Measurements from ENCODE around the gene SLIT3.

The SLIT3 gene

GRCh38 chr5:168895295-168896071, 405.5 kb downstream of the SLIT3 start:
- H3K4me3 ChIP-seq (ENCODE audit: control insufficient read depth, low read depth, low read length) = no peak overlapping the region
- TF ChIP-seq, protein P1, sequence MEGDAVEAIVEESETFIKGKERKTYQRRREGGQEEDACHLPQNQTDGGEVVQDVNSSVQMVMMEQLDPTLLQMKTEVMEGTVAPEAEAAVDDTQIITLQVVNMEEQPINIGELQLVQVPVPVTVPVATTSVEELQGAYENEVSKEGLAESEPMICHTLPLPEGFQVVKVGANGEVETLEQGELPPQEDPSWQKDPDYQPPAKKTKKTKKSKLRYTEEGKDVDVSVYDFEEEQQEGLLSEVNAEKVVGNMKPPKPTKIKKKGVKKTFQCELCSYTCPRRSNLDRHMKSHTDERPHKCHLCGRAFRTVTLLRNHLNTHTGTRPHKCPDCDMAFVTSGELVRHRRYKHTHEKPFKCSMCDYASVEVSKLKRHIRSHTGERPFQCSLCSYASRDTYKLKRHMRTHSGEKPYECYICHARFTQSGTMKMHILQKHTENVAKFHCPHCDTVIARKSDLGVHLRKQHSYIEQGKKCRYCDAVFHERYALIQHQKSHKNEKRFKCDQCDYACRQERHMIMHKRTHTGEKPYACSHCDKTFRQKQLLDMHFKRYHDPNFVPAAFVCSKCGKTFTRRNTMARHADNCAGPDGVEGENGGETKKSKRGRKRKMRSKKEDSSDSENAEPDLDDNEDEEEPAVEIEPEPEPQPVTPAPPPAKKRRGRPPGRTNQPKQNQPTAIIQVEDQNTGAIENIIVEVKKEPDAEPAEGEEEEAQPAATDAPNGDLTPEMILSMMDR (conservative IDR thresholded peaks at IDR 0.05; ENCODE audit: control insufficient read depth, insufficient read depth, low read depth, low read length) = no peak
- no peak for DNase-seq (ENCODE audit: low read depth)

GRCh38 chr5:168893283-168893682, 407.7 kb downstream of the SLIT3 start:
- DNase-seq (ENCODE audit: low read depth) = no peak
- TF ChIP-seq, protein P1 (conservative IDR thresholded peaks at IDR 0.05; ENCODE audit: control insufficient read depth, insufficient read depth, low read depth, low read length) = no peak
- H3K4me3 ChIP-seq (ENCODE audit: control insufficient read depth, low read depth, low read length) = no peak overlapping the region

GRCh38 chr5:168892618-168893186, 408.2 kb downstream of the SLIT3 start:
- no peak for DNase-seq (ENCODE audit: low read depth)
- TF ChIP-seq, protein P1 (conservative IDR thresholded peaks at IDR 0.05; ENCODE audit: control insufficient read depth, insufficient read depth, low read depth, low read length) = no peak
- no peak overlapping the region for H3K4me3 ChIP-seq (ENCODE audit: control insufficient read depth, low read depth, low read length)

DNA sequence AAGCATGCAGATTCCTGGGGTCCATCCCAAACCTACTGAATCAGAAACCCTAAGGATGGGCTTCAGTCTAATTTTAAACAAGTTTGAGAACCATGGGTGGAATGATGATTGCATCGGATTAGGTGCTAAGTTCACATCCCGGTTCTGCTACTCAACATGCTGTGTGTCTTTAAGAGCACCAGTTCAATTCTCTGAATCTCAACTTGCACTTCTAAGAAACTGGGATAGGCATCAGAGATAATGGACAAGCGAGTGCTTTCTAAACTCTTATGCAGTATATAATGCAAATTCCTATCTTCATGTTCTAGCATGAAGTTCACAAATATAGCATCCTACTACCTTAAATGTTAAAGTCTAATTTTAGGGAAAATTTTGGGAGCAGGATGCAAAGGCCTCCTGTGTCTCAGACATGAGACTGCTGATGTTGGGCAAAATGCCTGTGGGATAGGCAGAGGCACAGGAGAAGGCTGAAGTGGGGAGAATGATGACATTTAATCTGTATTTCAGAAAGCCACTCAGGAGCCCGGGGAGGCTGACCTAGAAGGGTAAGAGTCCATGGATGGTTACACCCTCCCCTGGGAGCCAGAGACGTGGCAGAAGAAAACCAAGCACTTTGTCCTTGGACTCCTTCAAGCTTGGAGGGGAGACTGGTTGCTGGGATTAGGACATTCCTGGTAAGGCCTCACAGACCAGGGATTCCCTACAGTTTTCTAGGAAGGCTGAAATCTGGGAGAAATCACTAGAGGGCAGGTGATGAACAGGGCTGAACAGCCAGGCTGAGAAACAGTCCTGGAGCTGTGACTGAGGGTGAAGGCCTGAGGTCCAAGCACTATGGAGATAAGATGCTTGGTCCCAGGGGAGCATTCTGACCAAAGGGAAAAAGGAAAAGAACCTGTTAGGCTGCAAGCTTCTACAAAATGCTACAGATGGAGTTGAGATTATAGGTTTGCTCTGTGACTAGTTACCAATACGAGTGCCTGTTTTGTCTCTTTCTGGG, 409.8 kb downstream of the SLIT3 start:
- H3K4me3 ChIP-seq (ENCODE audit: control insufficient read depth, low read depth, low read length) = no peak overlapping the region
- TF ChIP-seq, protein P1 (conservative IDR thresholded peaks at IDR 0.05; ENCODE audit: control insufficient read depth, insufficient read depth, low read depth, low read length) = no peak
- no peak for DNase-seq (ENCODE audit: low read depth)

- no peak overlapping the region for H3K4me3 ChIP-seq (ENCODE audit: control insufficient read depth, low read depth, low read length)
- DNase-seq (ENCODE audit: low read depth) = no peak
- TF ChIP-seq, protein P1 (conservative IDR thresholded peaks at IDR 0.05; ENCODE audit: control insufficient read depth, insufficient read depth, low read depth, low read length) = no peak
These were observed 411.9 kb downstream of the SLIT3 start for GRCh38 chr5:168889039-168889438.

DNA sequence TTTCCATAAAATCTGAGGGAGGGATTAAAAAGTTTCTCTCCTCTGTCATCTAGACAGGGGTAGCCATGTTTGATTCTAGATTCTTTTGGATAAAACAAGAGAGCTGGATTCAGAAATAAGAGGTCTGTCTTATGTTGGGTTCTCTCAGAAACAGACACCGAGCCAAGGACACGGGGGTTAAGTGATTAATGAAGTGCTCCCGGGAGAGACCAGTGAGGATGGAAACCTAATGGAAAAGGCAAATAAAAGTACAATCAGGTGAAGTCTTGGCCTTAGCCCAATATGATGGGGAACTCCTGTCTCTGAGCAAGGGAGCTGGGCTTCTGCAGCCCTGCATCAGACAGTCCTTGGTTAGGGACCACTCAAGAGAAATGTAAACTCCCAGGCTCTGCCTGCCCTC, 413.0 kb downstream of the SLIT3 start:
- TF ChIP-seq, protein P1 (conservative IDR thresholded peaks at IDR 0.05; ENCODE audit: control insufficient read depth, insufficient read depth, low read depth, low read length) = no peak
- no peak overlapping the region for H3K4me3 ChIP-seq (ENCODE audit: control insufficient read depth, low read depth, low read length)
- DNase-seq (ENCODE audit: low read depth) = no peak
